C4-2B (cell line): ENCODE results near the gene GNS.

Source experiments
- CTCF ChIP-seq: fragments of 450-650 bp; conservative IDR thresholded peaks from 2 replicates; pipeline ENCODE4 v1.5.1; 2017; ENCODE audit warnings: mild to moderate bottlenecking
- ZFX ChIP-seq: fragments of 450-650 bp; IDR thresholded peaks from 2 replicates; pipeline ENCODE4 v1.6.1; 2017

GRCh38 chr12:64718649-64719048 is 40.6 kb downstream of the GNS start:
- TF ChIP-seq CTCF: no peak
- no peak for TF ChIP-seq ZFX
